Activated CD4-positive, alpha-beta memory T cell treated with anti-CD3 and anti-CD28 coated beads, Interleukin-2, amount 10 ng/mL, durations not matched to agents 7 days and 5 days (primary cell): Measurements from ENCODE around the gene CNPY3. TPM values are rescaled to one million over a fixed set of nuclear protein-coding genes. Genes with fewer than 3 reads are reported as not detected.

Source experiments
- CTCF ChIA-PET: fragments of 350-600 bp; sonication (Branson Sonifier 250); formaldehyde crosslinking; loops from one replicate; lab custom pipeline; 2021; ENCODE audit warnings: antibody characterized with exemption, inconsistent platforms; lab: Charles Lee
- POLR2A ChIA-PET: fragments of 350-600 bp; sonication (Branson Sonifier 250); formaldehyde crosslinking; loops from one replicate; lab custom pipeline; 2021; ENCODE audit warnings: antibody characterized with exemption; lab: Charles Lee
- DNase-seq: peaks from one replicate; pipeline ENCODE4 v3.0.0-alpha.2; 2020
- H3K27ac Mint-ChIP-seq: one replicate; pipeline ENCODE4 v1.8.0; 2021; ENCODE audit warnings: mild to moderate bottlenecking, mixed read lengths
- H3K27me3 Mint-ChIP-seq: one replicate; pipeline ENCODE4 v1.8.0; 2021; ENCODE audit warnings: mixed read lengths
- H3K36me3 Mint-ChIP-seq: one replicate; pipeline ENCODE4 v1.8.0; 2021; ENCODE audit warnings: low read depth, mixed read lengths
- H3K4me1 Mint-ChIP-seq: one replicate; pipeline ENCODE4 v1.8.0; 2021; ENCODE audit warnings: mixed read lengths
- H3K4me3 Mint-ChIP-seq: one replicate; pipeline ENCODE4 v1.8.0; 2021; ENCODE audit warnings: mild to moderate bottlenecking, mixed read lengths
- H3K9me3 Mint-ChIP-seq: one replicate; pipeline ENCODE4 v1.8.0; 2021; ENCODE audit warnings: mixed read lengths
- total RNA-seq, 2 experiments: library from RNA; stranded (reverse); gene quantifications; one replicate each; pipeline ENCODE4 v1.2.3, GENCODE V29; 2021

Gene CNPY3
- total RNA-seq, 2 experiments from 2014 or later = 51.1 to 53.2 TPM

GRCh38 chr6:42923666-42924065 is 5.6 kb upstream of the CNPY3 start:
- Mint-ChIP-seq H3K27ac (no peak overlapping the region), H3K9me3 (no peaks in the 10 kb centered on the region), H3K36me3 (no peaks in the 10 kb centered on the region), H3K4me1 (peaks cover 5% of the 10 kb centered on the region), H3K27me3 (peaks cover 2% of the 10 kb centered on the region), H3K4me3 (no peak overlapping the region)
- CTCF ChIA-PET = no interaction called here
- DNase-seq = no peak
- POLR2A ChIA-PET = no interaction called here

GRCh38 chr6:42925248-42925857 is 3.9 kb upstream of the CNPY3 start:
- peaks cover 9% of the 10 kb centered on the region for H3K4me1 Mint-ChIP-seq
- CTCF ChIA-PET = no interaction called here
- POLR2A ChIA-PET = no interaction called here
- peaks cover 2% of the 10 kb centered on the region for H3K27me3 Mint-ChIP-seq
- no peak for DNase-seq
- H3K9me3 Mint-ChIP-seq = no peaks in the 10 kb centered on the region
- H3K4me3 Mint-ChIP-seq = no peak overlapping the region
- H3K27ac Mint-ChIP-seq = no peak overlapping the region
- peaks cover 8% of the 10 kb centered on the region for H3K36me3 Mint-ChIP-seq

GRCh38 chr6:42929821-42930360 is 611 bp downstream of the CNPY3 start:
- Mint-ChIP-seq H3K4me3 (peak overlapping the region; percentile 100), H3K27me3 (no peaks in the 10 kb centered on the region), H3K27ac (peak overlapping the region; percentile 94), H3K4me1 (peaks cover 36% of the 10 kb centered on the region), H3K36me3 (peaks cover 36% of the 10 kb centered on the region), H3K9me3 (no peaks in the 10 kb centered on the region)
- ChIA-PET CTCF (interaction anchor here (0.8 to 2.3 kb wide), 12 partner anchors 9 to 526 kb away, joined by 3 to 10 read pairs (median 4); partner anchors contain the start of genes CUL7, KLC4, MRPL2 and PPP2R5D), POLR2A (interaction anchor here (0.6 to 2.9 kb wide), 44 partner anchors 9 to 882 kb away, joined by 3 to 57 read pairs (median 4); partner anchors contain the start of genes BICRAL, CUL7, CUL9 and KLC4)
- DNase-seq = peak; percentile 62

- ChIA-PET CTCF (interaction anchor here (1.4 kb wide), 1 partner anchor 47 kb away, joined by 3 read pairs; the partner anchor contains the start of gene PEX6), POLR2A (no interaction called here)
- Mint-ChIP-seq H3K36me3 (peaks cover 55% of the 10 kb centered on the region), H3K9me3 (no peaks in the 10 kb centered on the region), H3K4me3 (peak overlapping the region; percentile 17), H3K27me3 (no peaks in the 10 kb centered on the region), H3K4me1 (peaks cover 40% of the 10 kb centered on the region), H3K27ac (no peak overlapping the region)
- no peak for DNase-seq
Measured at GRCh38 chr6:42932412-42932811, 3.1 kb downstream of the CNPY3 start.

GRCh38 chr6:42933205-42933604 is 3.9 kb downstream of the CNPY3 start:
- Mint-ChIP-seq H3K4me1 (peaks cover 40% of the 10 kb centered on the region), H3K36me3 (peaks cover 60% of the 10 kb centered on the region)
- POLR2A ChIA-PET = interaction anchor here (1.8 kb wide), 1 partner anchor 46 kb away, joined by 5 read pairs; the partner anchor contains the start of gene PEX6

GRCh38 chr6:42935322-42935721 is 6.0 kb downstream of the CNPY3 start:
- Mint-ChIP-seq H3K27ac (no peak overlapping the region), H3K4me3 (no peak overlapping the region), H3K36me3 (peaks cover 60% of the 10 kb centered on the region), H3K9me3 (no peaks in the 10 kb centered on the region), H3K4me1 (peaks cover 31% of the 10 kb centered on the region), H3K27me3 (no peaks in the 10 kb centered on the region)
- DNase-seq = no peak
- ChIA-PET CTCF (interaction anchor here (1.6 kb wide), 1 partner anchor 79 kb away, joined by 3 read pairs; the partner anchor contains the start of gene KLHDC3), POLR2A (interaction anchor here (0.9 kb wide), 1 partner anchor 11 kb away, joined by 4 read pairs; no protein-coding TSS in a partner anchor)

More at GRCh38 chr6:42933205-42933604, 3.9 kb downstream of the CNPY3 start:
- no peak for DNase-seq
- no peaks in the 10 kb centered on the region for H3K27me3 Mint-ChIP-seq
- H3K9me3 Mint-ChIP-seq = no peaks in the 10 kb centered on the region
- H3K4me3 Mint-ChIP-seq = no peak overlapping the region
- CTCF ChIA-PET = no interaction called here
- no peak overlapping the region for H3K27ac Mint-ChIP-seq

- Mint-ChIP-seq H3K27ac (no peak overlapping the region), H3K9me3 (no peaks in the 10 kb centered on the region), H3K36me3 (peaks cover 62% of the 10 kb centered on the region), H3K4me3 (no peak overlapping the region), H3K4me1 (peaks cover 23% of the 10 kb centered on the region), H3K27me3 (no peaks in the 10 kb centered on the region)
- no peak for DNase-seq
- CTCF ChIA-PET = no interaction called here
- POLR2A ChIA-PET = no interaction called here
Measured at GRCh38 chr6:42936398-42936797, 7.1 kb downstream of the CNPY3 start.

GRCh38 chr6:42937548-42938427 is 8.5 kb downstream of the CNPY3 start:
- DNase-seq = no peak
- Mint-ChIP-seq H3K27me3 (no peaks in the 10 kb centered on the region), H3K36me3 (peaks cover 53% of the 10 kb centered on the region), H3K4me1 (peaks cover 11% of the 10 kb centered on the region), H3K4me3 (no peak overlapping the region), H3K9me3 (no peaks in the 10 kb centered on the region), H3K27ac (no peak overlapping the region)
- POLR2A ChIA-PET = interaction anchor here (0.7 kb wide), 1 partner anchor 76 kb away, joined by 3 read pairs; the partner anchor contains the start of gene KLHDC3
- CTCF ChIA-PET = no interaction called here

GRCh38 chr6:42938428-42938796 is 9.1 kb downstream of the CNPY3 start:
- H3K36me3 Mint-ChIP-seq = peaks cover 49% of the 10 kb centered on the region

GRCh38 chr6:42938987-42939809 is 9.9 kb downstream of the CNPY3 start:
- H3K9me3 Mint-ChIP-seq = no peaks in the 10 kb centered on the region
- POLR2A ChIA-PET = interaction anchor here (3.2 kb wide), 1 partner anchor 10 kb away, joined by 17 read pairs; the partner anchor contains the start of gene CNPY3

More at GRCh38 chr6:42938428-42938796, 9.1 kb downstream of the CNPY3 start:
- H3K27ac Mint-ChIP-seq = no peak overlapping the region
- peaks cover 5% of the 10 kb centered on the region for H3K4me1 Mint-ChIP-seq
- no peaks in the 10 kb centered on the region for H3K27me3 Mint-ChIP-seq
- no peak for DNase-seq
- ChIA-PET CTCF (no interaction called here), POLR2A (interaction anchor here (3.2 kb wide), 1 partner anchor 9 kb away, joined by 17 read pairs; the partner anchor contains the start of gene CNPY3)
- no peak overlapping the region for H3K4me3 Mint-ChIP-seq
- H3K9me3 Mint-ChIP-seq = no peaks in the 10 kb centered on the region

GRCh38 chr6:42939810-42940167 is 10.5 kb downstream of the CNPY3 start:
- no peak for DNase-seq
- no peaks in the 10 kb centered on the region for H3K9me3 Mint-ChIP-seq
- ChIA-PET POLR2A (interaction anchor here (3.2 kb wide), 1 partner anchor 10 kb away, joined by 17 read pairs; the partner anchor contains the start of gene CNPY3), CTCF (no interaction called here)
- H3K36me3 Mint-ChIP-seq = peaks cover 40% of the 10 kb centered on the region
- peaks cover 4% of the 10 kb centered on the region for H3K4me1 Mint-ChIP-seq
- no peaks in the 10 kb centered on the region for H3K27me3 Mint-ChIP-seq
- no peak overlapping the region for H3K4me3 Mint-ChIP-seq
- no peak overlapping the region for H3K27ac Mint-ChIP-seq

More at GRCh38 chr6:42938987-42939809, 9.9 kb downstream of the CNPY3 start:
- Mint-ChIP-seq H3K4me3 (no peak overlapping the region), H3K36me3 (peaks cover 45% of the 10 kb centered on the region), H3K4me1 (peaks cover 4% of the 10 kb centered on the region), H3K27ac (no peak overlapping the region), H3K27me3 (no peaks in the 10 kb centered on the region)
- CTCF ChIA-PET = no interaction called here
- no peak for DNase-seq
